Right lobe of liver (tissue), 4 donors: ENCODE results near the gene BBX.

Source experiments
- POLR2A ChIP-seq: fragments of 450-650 bp; IDR thresholded peaks from one replicate; pipeline ENCODE4 v1.6.1; 2017; ENCODE audit warnings: antibody characterized with exemption, mild to moderate bottlenecking
- TF ChIP-seq, protein P1 (sequence below), 4 donors: fragments of 200-600 bp in 3 of 4; fragments of 450-650 bp in 1 of 4; IDR thresholded peaks; one replicate each; pipeline versions ENCODE4 v1.5.1 to v1.8.0; 2016 to 2022; ENCODE audit warnings: antibody characterized with exemption in 4 of 4, mild to moderate bottlenecking in 2 of 4
- donor health status: DM: no; HTN: no; CAD: no.
- donor health status: DM: no; HTN: no; CAD: no.
- donor health status: DM: no; HTN: yes; CAD: no.

DNA sequence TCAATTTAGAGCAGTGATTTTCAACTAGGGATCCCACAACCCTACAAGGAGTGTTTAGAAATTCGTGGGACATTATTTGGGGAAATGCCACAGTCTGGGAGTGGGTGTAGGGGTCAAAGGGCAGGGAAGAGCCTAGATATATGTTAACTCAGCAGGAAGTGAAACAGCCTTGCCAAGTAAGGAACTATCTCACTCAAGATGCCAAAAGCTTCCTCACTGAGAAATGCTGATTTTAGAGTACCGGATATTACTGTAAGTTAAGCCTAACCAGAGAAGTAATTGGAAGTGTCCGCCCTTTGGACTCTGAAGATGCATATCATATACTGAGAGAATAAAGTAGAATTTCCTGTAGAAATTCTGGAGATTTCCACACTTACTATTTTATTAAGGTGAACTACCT lies 158.6 kb downstream of the BBX start:
- TF ChIP-seq, protein P1, sequence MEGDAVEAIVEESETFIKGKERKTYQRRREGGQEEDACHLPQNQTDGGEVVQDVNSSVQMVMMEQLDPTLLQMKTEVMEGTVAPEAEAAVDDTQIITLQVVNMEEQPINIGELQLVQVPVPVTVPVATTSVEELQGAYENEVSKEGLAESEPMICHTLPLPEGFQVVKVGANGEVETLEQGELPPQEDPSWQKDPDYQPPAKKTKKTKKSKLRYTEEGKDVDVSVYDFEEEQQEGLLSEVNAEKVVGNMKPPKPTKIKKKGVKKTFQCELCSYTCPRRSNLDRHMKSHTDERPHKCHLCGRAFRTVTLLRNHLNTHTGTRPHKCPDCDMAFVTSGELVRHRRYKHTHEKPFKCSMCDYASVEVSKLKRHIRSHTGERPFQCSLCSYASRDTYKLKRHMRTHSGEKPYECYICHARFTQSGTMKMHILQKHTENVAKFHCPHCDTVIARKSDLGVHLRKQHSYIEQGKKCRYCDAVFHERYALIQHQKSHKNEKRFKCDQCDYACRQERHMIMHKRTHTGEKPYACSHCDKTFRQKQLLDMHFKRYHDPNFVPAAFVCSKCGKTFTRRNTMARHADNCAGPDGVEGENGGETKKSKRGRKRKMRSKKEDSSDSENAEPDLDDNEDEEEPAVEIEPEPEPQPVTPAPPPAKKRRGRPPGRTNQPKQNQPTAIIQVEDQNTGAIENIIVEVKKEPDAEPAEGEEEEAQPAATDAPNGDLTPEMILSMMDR (IDR thresholded peaks at IDR 0.05), result no peak
- TF ChIP-seq POLR2A, result no peak
